GF-D8 (cell line): ENCODE data around the gene IGFBP1.

Experiments
- DNase-seq: peaks from one replicate; lab custom pipeline; 2025; lab: John Stamatoyannopoulos, UW

Gene IGFBP1

DNA sequence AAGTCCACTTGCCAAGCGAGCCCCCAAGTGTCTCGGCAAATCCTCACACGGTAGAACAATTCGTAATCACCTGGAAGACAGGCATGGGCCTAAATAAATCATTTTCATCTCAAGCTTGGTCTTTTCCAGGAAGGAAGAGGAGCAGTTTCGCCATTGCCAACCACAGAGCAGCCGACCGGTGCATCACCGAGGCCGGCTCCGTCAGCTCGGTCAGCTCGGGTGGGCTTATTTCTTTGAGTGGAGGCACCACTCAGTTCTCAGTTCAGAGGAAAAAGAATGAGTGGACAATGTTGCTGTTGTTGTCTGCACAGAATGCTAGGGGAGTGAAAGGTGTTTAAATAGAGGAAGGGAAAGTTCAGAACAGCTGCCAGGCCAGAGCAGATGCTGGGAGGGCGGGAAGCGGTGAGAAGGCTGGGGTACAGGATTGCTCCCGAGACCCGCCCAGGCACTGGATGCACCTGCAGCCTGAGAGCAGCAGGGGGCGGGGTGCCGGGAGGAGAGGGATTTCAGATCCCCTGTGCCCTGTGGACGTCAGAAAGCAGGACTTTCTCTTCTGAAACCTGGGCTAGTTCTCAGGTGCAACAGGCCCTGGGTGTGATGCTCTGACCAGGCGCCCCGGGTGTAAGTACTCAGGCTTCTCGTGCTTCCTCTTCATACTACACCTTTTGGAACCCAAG lies 50.5 kb downstream of the IGFBP1 start:
- DNase-seq: no peak

DNA sequence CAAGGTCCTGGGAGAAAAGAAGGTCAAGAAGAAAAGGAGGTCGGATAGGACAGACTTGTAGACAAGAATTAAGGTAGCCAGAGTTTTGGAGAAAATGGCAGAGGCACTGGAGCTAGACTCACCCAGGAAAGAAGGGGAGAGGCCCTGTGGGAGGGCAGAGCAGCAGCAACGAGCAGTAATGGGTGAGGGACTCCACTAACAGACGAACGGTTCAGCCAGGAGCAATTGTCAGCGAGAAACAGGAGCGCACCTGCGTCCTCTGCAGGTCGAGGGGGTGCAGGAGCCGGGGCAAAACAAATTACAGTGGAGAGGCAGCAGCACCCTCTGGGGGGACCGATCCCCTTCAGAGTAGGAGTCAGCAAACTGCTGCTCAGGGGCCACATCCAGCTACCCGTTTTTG lies 51.3 kb downstream of the IGFBP1 start:
- no peak for DNase-seq

DNA sequence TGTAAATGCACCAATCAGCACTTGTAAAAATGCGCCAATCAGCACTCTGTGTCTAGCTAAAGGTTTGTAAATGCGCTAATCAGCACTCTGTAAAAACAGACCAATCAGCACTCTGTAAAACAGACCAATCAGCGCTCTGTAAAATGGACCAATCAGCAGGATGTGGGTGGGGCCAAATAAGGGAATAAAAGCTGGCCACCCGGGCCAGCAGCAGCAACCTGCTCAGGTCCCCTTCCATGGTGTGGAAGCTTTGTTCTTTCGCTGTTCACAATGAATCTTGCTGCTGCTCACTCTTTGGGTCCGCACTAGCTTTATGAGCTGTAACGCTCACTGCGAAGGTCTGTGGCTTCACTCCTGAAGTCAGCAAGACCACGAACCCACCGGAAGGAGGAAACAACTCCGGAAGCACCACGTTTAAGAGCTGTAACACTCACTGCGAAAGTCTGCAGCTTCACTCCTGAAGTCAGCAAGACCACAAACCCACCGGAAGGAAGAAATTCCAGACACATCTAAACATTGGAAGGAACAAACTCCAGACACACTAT lies 52.0 kb downstream of the IGFBP1 start:
- DNase-seq: peak; percentile 71

DNA sequence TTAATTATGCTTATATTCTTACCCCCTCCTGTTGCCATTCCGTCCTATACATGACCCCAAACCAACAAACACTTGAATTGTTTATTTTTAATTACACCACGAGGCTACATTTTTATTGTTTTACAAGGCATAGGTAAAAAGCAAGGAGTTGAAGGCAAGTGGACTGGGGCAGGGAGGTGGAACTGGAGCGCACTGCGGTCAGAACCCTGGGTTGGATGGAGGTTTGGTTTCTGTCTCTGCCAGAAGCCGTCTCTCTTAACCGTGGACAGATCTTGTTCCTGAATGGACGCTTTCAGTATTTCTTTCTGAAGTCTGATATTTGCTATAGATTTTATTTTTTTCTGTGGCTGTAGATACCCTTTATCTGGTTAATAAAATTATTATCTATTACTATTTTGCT lies 52.7 kb downstream of the IGFBP1 start:
- no peak for DNase-seq
